ENCODE results near the gene CFAP99.

- TF ChIP-seq ZNF274 (IDR thresholded peaks at IDR 0.05; ENCODE audit: low read depth, low read length) = no peak
- no peak for TF ChIP-seq YY1 (IDR thresholded peaks at IDR 0.05; ENCODE audit: insufficient read depth, insufficient read length)
These were observed 4.3 kb downstream of the CFAP99 start for GRCh38 chr4:2423066-2423465.

All from NT2/D1 (cell line).